GM12874 (cell line): Measurements from ENCODE around the gene ENPP1.

Source experiments
- CTCF ChIP-seq: IDR thresholded peaks from 2 replicates; pipeline ENCODE4 v1.5.1; 2011; ENCODE audit warnings: low read depth, mild to moderate bottlenecking, control low read depth, low read length, moderate library complexity; ENCODE audit not compliant: insufficient read depth

Gene ENPP1

GRCh38 chr6:131877999-131878789 lies 70.4 kb downstream of the ENPP1 start:
- TF ChIP-seq CTCF: no peak

- TF ChIP-seq CTCF: no peak
These were observed 75.2 kb downstream of the ENPP1 start for GRCh38 chr6:131883016-131883415.

GRCh38 chr6:131885237-131885636 lies 77.4 kb downstream of the ENPP1 start:
- no peak for TF ChIP-seq CTCF

GRCh38 chr6:131886517-131886916 lies 78.7 kb downstream of the ENPP1 start:
- no peak for TF ChIP-seq CTCF

- TF ChIP-seq CTCF: no peak
These were observed 82.3 kb downstream of the ENPP1 start for GRCh38 chr6:131890091-131890490.

- no peak for TF ChIP-seq CTCF
These were observed 85.4 kb downstream of the ENPP1 start for GRCh38 chr6:131893198-131893597.

GRCh38 chr6:131894493-131895424 lies 86.9 kb downstream of the ENPP1 start:
- TF ChIP-seq CTCF: no peak
